H1 (cell line): ENCODE results near the gene TRIM24. TPM values are rescaled to one million over a fixed set of nuclear protein-coding genes. Genes with fewer than 3 reads are reported as not detected.

Experiments used
- CTCF ChIA-PET: fragments of 300-600 bp; sonication (Branson Sonifier 250); formaldehyde crosslinking; loops from one replicate; lab custom pipeline; 2021; ENCODE audit not compliant: partially characterized antibody; lab: Charles Lee
- POLR2A ChIA-PET: fragments of 300-600 bp; sonication (Branson Sonifier 250); formaldehyde crosslinking; loops from one replicate; lab custom pipeline; 2021; ENCODE audit warnings: inconsistent platforms; ENCODE audit not compliant: partially characterized antibody; lab: Charles Lee
- DNase-seq, 2 experiments: peaks; one replicate each; pipeline versions ENCODE4 v3.0.0 to v3.0.0-alpha.2; 2010 to 2022; ENCODE audit warnings: low spot score in 2 of 2, low read depth in 1 of 2, mixed read lengths in 1 of 2
- FAIRE-seq: peaks from 2 replicates; lab custom pipeline; 2011; peaks lifted over from hg19 to GRCh38; lab: Jason Lieb, UNC
- H2AFZ ChIP-seq: 2 replicates; pipeline ENCODE4 v1.8.1; 2012; ENCODE audit warnings: low read length, inconsistent platforms
- H2AK5ac ChIP-seq: 2 replicates; pipeline ENCODE4 v1.6.1; 2013; ENCODE audit warnings: low read depth, low read length
- H2BK120ac ChIP-seq: replicated peaks from 2 replicates; pipeline ENCODE3; 2013; ENCODE audit warnings: low read depth, low read length, inconsistent platforms
- H2BK12ac ChIP-seq: 2 replicates; pipeline ENCODE4 v1.6.1; 2013; ENCODE audit warnings: low read depth, low read length
- H2BK15ac ChIP-seq: 2 replicates; pipeline ENCODE4 v1.6.1; 2013; ENCODE audit warnings: low read length
- H2BK20ac ChIP-seq: 2 replicates; pipeline ENCODE4 v1.6.1; 2013; ENCODE audit warnings: low read length
- H2BK5ac ChIP-seq: 2 replicates; pipeline ENCODE4 v1.6.1; 2013; ENCODE audit warnings: low read depth, low read length
- H3K14ac ChIP-seq: 2 replicates; pipeline ENCODE4 v1.6.1; 2013; ENCODE audit warnings: inconsistent platforms; ENCODE audit not compliant: insufficient read length
- H3K18ac ChIP-seq: 2 replicates; pipeline ENCODE4 v1.6.1; 2013; ENCODE audit warnings: low read length; ENCODE audit errors: extremely low read depth
- H3K23ac ChIP-seq: 2 replicates; pipeline ENCODE4 v1.6.1; 2013; ENCODE audit warnings: inconsistent platforms; ENCODE audit not compliant: insufficient read length
- H3K23me2 ChIP-seq: 2 replicates; pipeline ENCODE4 v1.6.1; 2013; ENCODE audit warnings: low read depth, low read length
- H3K27ac ChIP-seq: 2 replicates; pipeline ENCODE4 v1.6.1; 2011; ENCODE audit warnings: low read depth, low read length, inconsistent platforms
- H3K27me3 ChIP-seq, 4 experiments: replicated peaks in 1 of 4; 1 replicate in 1 of 4; 2 replicates in 3 of 4; pipeline versions ENCODE4 v1.6.1 to v1.8.1; 2011 to 2013; ENCODE audit warnings: low read length in 3 of 4, mild to moderate bottlenecking in 3 of 4, inconsistent platforms in 2 of 4, mixed read lengths in 2 of 4, moderate library complexity in 1 of 4; ENCODE audit not compliant: control insufficient read depth in 3 of 4, insufficient read depth in 3 of 4; ENCODE audit errors: extremely low read depth in 1 of 4
- H3K36me3 ChIP-seq, 4 experiments: 2 replicates each; pipeline versions ENCODE4 v1.6.1 to v1.8.1; 2011 to 2013; ENCODE audit warnings: mild to moderate bottlenecking in 4 of 4, low read length in 3 of 4, moderate library complexity in 2 of 4, control low read depth in 1 of 4, inconsistent platforms in 1 of 4; ENCODE audit not compliant: insufficient read depth in 4 of 4, control insufficient read depth in 2 of 4
- H3K4ac ChIP-seq: replicated peaks from 2 replicates; pipeline ENCODE3; 2013; ENCODE audit warnings: low read length, low read depth, mixed read lengths, inconsistent platforms; ENCODE audit not compliant: insufficient read length
- H3K4me1 ChIP-seq, 4 experiments: replicated peaks in 1 of 4; 1 replicate in 1 of 4; 2 replicates in 3 of 4; pipeline versions ENCODE4 v1.6.1 to v1.8.1; 2011 to 2013; ENCODE audit warnings: low read length in 3 of 4, inconsistent platforms in 2 of 4, mixed read lengths in 1 of 4; ENCODE audit not compliant: insufficient read depth in 4 of 4, control insufficient read depth in 3 of 4
- H3K4me2 ChIP-seq, 2 experiments: 2 replicates each; pipeline versions ENCODE4 v1.6.1 to v1.8.1; 2011 to 2013; ENCODE audit warnings: low read depth in 2 of 2, low read length in 2 of 2, control low read depth in 1 of 2, inconsistent platforms in 1 of 2, mild to moderate bottlenecking in 1 of 2; ENCODE audit not compliant: insufficient read depth in 1 of 2
- H3K4me3 ChIP-seq, 4 experiments: fragments of 200-600, 300-600 bp in 1 of 4; sonication (generic), shearing (Covaris generic), sonication (Bioruptor Twin) in 1 of 4; 2 replicates each; pipeline versions ENCODE4 v1.5.1 to v1.8.1; 2011 to 2016; ENCODE audit warnings: low read length in 4 of 4, low read depth in 3 of 4, control low read depth in 2 of 4, inconsistent platforms in 2 of 4, mild to moderate bottlenecking in 2 of 4, mixed read lengths in 1 of 4, moderate library complexity in 1 of 4; ENCODE audit not compliant: insufficient read depth in 2 of 4; ENCODE audit errors: extremely low read depth in 1 of 4
- H3K56ac ChIP-seq: replicated peaks from 2 replicates; pipeline ENCODE3; 2013; ENCODE audit warnings: low read depth, mild to moderate bottlenecking, mixed read lengths, low read length, inconsistent platforms; ENCODE audit not compliant: insufficient read length
- H3K79me1 ChIP-seq: 2 replicates; pipeline ENCODE4 v1.6.1; 2013; ENCODE audit warnings: low read depth, low read length, control low read depth
- H3K79me2 ChIP-seq, 2 experiments: 2 replicates each; pipeline versions ENCODE4 v1.6.1 to v1.8.1; 2012 to 2013; ENCODE audit warnings: low read length in 2 of 2, mild to moderate bottlenecking in 2 of 2, inconsistent platforms in 1 of 2; ENCODE audit not compliant: insufficient read depth in 2 of 2, control insufficient read depth in 1 of 2
- H3K9ac ChIP-seq, 4 experiments: replicated peaks in 1 of 4; 1 replicate in 1 of 4; 2 replicates in 3 of 4; pipeline versions ENCODE4 v1.6.1 to v1.8.1; 2011 to 2013; ENCODE audit warnings: low read depth in 3 of 4, low read length in 3 of 4, control low read depth in 2 of 4, mild to moderate bottlenecking in 2 of 4, moderate library complexity in 2 of 4, inconsistent platforms in 1 of 4; ENCODE audit errors: extremely low read depth in 1 of 4
- H3K9me3 ChIP-seq, 2 experiments: 2 replicates each; pipeline versions ENCODE4 v1.6.1 to v1.8.1; 2012 to 2013; ENCODE audit warnings: mild to moderate bottlenecking in 2 of 2, moderate library complexity in 2 of 2, control low read depth in 1 of 2, inconsistent platforms in 1 of 2, low read depth in 1 of 2, low read length in 1 of 2, mixed read lengths in 1 of 2; ENCODE audit not compliant: insufficient read depth in 2 of 2
- H4K20me1 ChIP-seq, 2 experiments: replicated peaks in 1 of 2; 2 replicates each; pipeline versions ENCODE3 to v1.8.1; 2011 to 2013; ENCODE audit warnings: inconsistent platforms in 2 of 2, low read length in 2 of 2, mild to moderate bottlenecking in 1 of 2; ENCODE audit not compliant: insufficient read depth in 2 of 2, control insufficient read depth in 1 of 2
- H4K5ac ChIP-seq: 2 replicates; pipeline ENCODE4 v1.6.1; 2013; ENCODE audit warnings: low read length, low read depth, mixed read lengths, inconsistent platforms; ENCODE audit not compliant: insufficient read length
- H4K8ac ChIP-seq: 2 replicates; pipeline ENCODE4 v1.8.0; 2013; ENCODE audit warnings: mild to moderate bottlenecking, moderate library complexity, low read length, inconsistent platforms; ENCODE audit not compliant: insufficient read depth; ENCODE audit errors: extremely low read depth
- H4K91ac ChIP-seq: replicated peaks from 2 replicates; pipeline ENCODE3; 2013; ENCODE audit warnings: low read length, mixed read lengths, inconsistent platforms; ENCODE audit not compliant: insufficient read length
- BACH1 ChIP-seq: IDR thresholded peaks from 2 replicates; pipeline ENCODE4 v1.6.1; 2012; ENCODE audit warnings: low read length, improper control_type of control experiment
- CTBP2 ChIP-seq: IDR thresholded peaks from 2 replicates; pipeline ENCODE4 v1.7.0; 2011; ENCODE audit warnings: borderline replicate concordance, mild to moderate bottlenecking, moderate library complexity, mixed read lengths, low read length; ENCODE audit not compliant: insufficient read depth, insufficient read length
- CTCF ChIP-seq, 3 experiments: IDR thresholded peaks; 1 replicate in 2 of 3; 2 replicates in 1 of 3; pipeline versions ENCODE4 v1.5.1 to v1.6.1; 2011; ENCODE audit warnings: low read length in 3 of 3, mild to moderate bottlenecking in 3 of 3, inconsistent platforms in 2 of 3, low read depth in 1 of 3, moderate library complexity in 1 of 3; ENCODE audit not compliant: insufficient read depth in 1 of 3; ENCODE audit errors: control extremely low read depth in 1 of 3
- EP300 ChIP-seq, 2 experiments: IDR thresholded peaks; 1 replicate in 1 of 2; 2 replicates in 1 of 2; pipeline ENCODE4 v1.6.1; 2011 to 2012; ENCODE audit warnings: low read depth in 2 of 2, low read length in 2 of 2, mild to moderate bottlenecking in 2 of 2, borderline replicate concordance in 1 of 2, inconsistent platforms in 1 of 2, moderate library complexity in 1 of 2
- MAFK ChIP-seq: IDR thresholded peaks from 2 replicates; pipeline ENCODE4 v1.6.1; 2012; ENCODE audit warnings: low read depth, mild to moderate bottlenecking, improper control_type of control experiment, low read length
- RAD21 ChIP-seq, 2 experiments: IDR thresholded peaks in 1 of 2; conservative IDR thresholded peaks in 1 of 2; 2 replicates each; pipeline ENCODE4 v1.6.1; 2011; ENCODE audit warnings: low read depth in 2 of 2, low read length in 2 of 2, improper control_type of control experiment in 1 of 2, inconsistent platforms in 1 of 2, mild to moderate bottlenecking in 1 of 2, moderate library complexity in 1 of 2
- SP1 ChIP-seq: IDR thresholded peaks from 2 replicates; pipeline ENCODE4 v1.6.1; 2011; ENCODE audit warnings: low read depth, low read length
- SUZ12 ChIP-seq: fragments of 200-600 bp; sonication (generic); IDR thresholded peaks from 2 replicates; pipeline ENCODE4 v1.6.1; 2012; ENCODE audit warnings: mild to moderate bottlenecking, inconsistent platforms, low read length, moderate library complexity, mixed read lengths
- USF2 ChIP-seq: IDR thresholded peaks from 2 replicates; pipeline ENCODE4 v1.6.1; 2011; ENCODE audit warnings: low read length, improper control_type of control experiment
- WGBS, 2 experiments: shearing (Covaris generic) in 1 of 2; methylation state at CpG; one replicate each; pipeline versions ENCODE4 v1.1.6 to v1.1.7; 2013 to 2015; ENCODE audit warnings: low lambda C conversion rate in 2 of 2, mixed read lengths in 2 of 2, inconsistent platforms in 1 of 2, low coverage in 1 of 2, missing lambda C conversion rate in 1 of 2; ENCODE audit not compliant: insufficient replicate concordance in 2 of 2, insufficient coverage in 1 of 2, insufficient read length in 1 of 2; ENCODE audit errors: extremely low coverage in 1 of 2, missing lambda C conversion rate in 1 of 2; 5-methylcytosine and 5-hydroxymethylcytosine counted together
- polyA plus RNA-seq, 7 experiments: library from polyadenylated mRNA; depleted of rRNA in 3 of 7; stranded (reverse) in 5 of 7; unstranded in 2 of 7; fragments of >200 nt in 5 of 7; fragments of 200-250 nt in 2 of 7; gene quantifications; 1 replicate in 5 of 7; 2 replicates in 1 of 7; 4 replicates in 1 of 7; pipeline versions ENCODE4 v1.2.1 to v1.2.3, GENCODE V29; 2011 to 2013; ENCODE audit warnings: missing spikeins in 2 of 7, mixed read lengths in 2 of 7
- total RNA-seq: library from RNA; stranded (reverse); fragmentation: NEBNext Ultra II Directional; extraction: Animal tissue kit (Norgen Biotek cat#: 25700); gene quantifications from 2 replicates; pipeline ENCODE4 v1.2.1, GENCODE V29; 2021

Gene TRIM24
- total and polyA plus RNA-seq, 2 of the 8 experiments (the other 6 are each of a cell fraction or from before 2014, with no cell fraction given) = 67.6 to 149 TPM

- H3K18ac ChIP-seq = no peak overlapping the region
- no peak overlapping the region for H2BK15ac ChIP-seq
- no peaks in the 10 kb centered on the region for H4K20me1 ChIP-seq
- H3K27ac ChIP-seq = no peak overlapping the region
- no peak overlapping the region for H4K8ac ChIP-seq
- H3K14ac ChIP-seq = no peak overlapping the region
- H3K79me2 ChIP-seq = no peaks in the 10 kb centered on the region
- H2BK120ac ChIP-seq = no peak overlapping the region
- FAIRE-seq (no peak), DNase-seq (peak in 1 of 2 experiments; percentile 74)
- no peaks in the 10 kb centered on the region for H3K4me1 ChIP-seq
- 86% methylated on average over 6 of the region's 6 CpGs; no CpG with 5 or more reads in 1 of the 2 experiments for WGBS, 2 experiments
- H2BK5ac ChIP-seq = no peak overlapping the region
- no peak overlapping the region for H3K56ac ChIP-seq
- H3K4me3 ChIP-seq = no peak overlapping the region
- H3K4me2 ChIP-seq = no peak overlapping the region
- ChIA-PET CTCF (interaction anchor here (0.7 to 0.9 kb wide), 2 partner anchors 9 to 17 kb away, joined by 3 read pairs; no protein-coding TSS in a partner anchor), POLR2A (interaction anchor here (1.3 kb wide), 1 partner anchor 10 kb away, joined by 6 read pairs; the partner anchor contains the start of gene TRIM24)
- H3K36me3 ChIP-seq = no peaks in the 10 kb centered on the region
- no peak overlapping the region for H2AK5ac ChIP-seq
- peaks cover 6 to 7% of the 10 kb centered on the region in 2 experiments; a peak in 3 of 4 replicates for H3K9me3 ChIP-seq
- no peak overlapping the region for H3K4ac ChIP-seq
- H3K9ac ChIP-seq = no peak overlapping the region
- no peak overlapping the region for H2AFZ ChIP-seq
- H2BK20ac ChIP-seq = peak overlapping the region; percentile 90; the same call in 1 of the 2 replicates
- no peak overlapping the region for H2BK12ac ChIP-seq
- H3K79me1 ChIP-seq = no peaks in the 10 kb centered on the region
- H3K23ac ChIP-seq = no peak overlapping the region
- no peaks in the 10 kb centered on the region for H3K27me3 ChIP-seq
- no peak overlapping the region for H4K91ac ChIP-seq
- H4K5ac ChIP-seq = no peak overlapping the region
- no peaks in the 10 kb centered on the region for H3K23me2 ChIP-seq
- TF ChIP-seq EP300 (IDR thresholded peaks at IDR 0.05; ENCODE audit: borderline replicate concordance in 1 of 2, low read depth in 2 of 2, low read length in 2 of 2) (no peak), MAFK (no peak), BACH1 (no peak), USF2 (no peak), SP1 (no peak), SUZ12 (no peak), CTCF (IDR thresholded peaks at IDR 0.05; ENCODE audit: control extremely low read depth in 1 of 3, insufficient read depth in 1 of 3, low read depth in 1 of 3, low read length in 3 of 3) (peak; percentile 23 to 54 (median 46); a peak in 3 of 4 replicates), RAD21 (IDR thresholded peaks at IDR 0.05 in 1 of 2, conservative IDR thresholded peaks at IDR 0.05 in 1 of 2; ENCODE audit: low read depth in 2 of 2, low read length in 2 of 2) (peak; percentile 49 to 71), CTBP2 (no peak)
Observed at GRCh38 chr7:138449580-138449979, 10.5 kb upstream of the TRIM24 start.
